ENCODE measurements around the gene ZNF629.
A peak's percentile ranks its signal among the peaks of the same experiment; 100 is the strongest.
"Not testable (repeated sequence)": the region's sequence is repeated elsewhere in the genome, so short reads cannot be mapped to it uniquely, and the experiment has no call there.

ZNF629 gene

DNA sequence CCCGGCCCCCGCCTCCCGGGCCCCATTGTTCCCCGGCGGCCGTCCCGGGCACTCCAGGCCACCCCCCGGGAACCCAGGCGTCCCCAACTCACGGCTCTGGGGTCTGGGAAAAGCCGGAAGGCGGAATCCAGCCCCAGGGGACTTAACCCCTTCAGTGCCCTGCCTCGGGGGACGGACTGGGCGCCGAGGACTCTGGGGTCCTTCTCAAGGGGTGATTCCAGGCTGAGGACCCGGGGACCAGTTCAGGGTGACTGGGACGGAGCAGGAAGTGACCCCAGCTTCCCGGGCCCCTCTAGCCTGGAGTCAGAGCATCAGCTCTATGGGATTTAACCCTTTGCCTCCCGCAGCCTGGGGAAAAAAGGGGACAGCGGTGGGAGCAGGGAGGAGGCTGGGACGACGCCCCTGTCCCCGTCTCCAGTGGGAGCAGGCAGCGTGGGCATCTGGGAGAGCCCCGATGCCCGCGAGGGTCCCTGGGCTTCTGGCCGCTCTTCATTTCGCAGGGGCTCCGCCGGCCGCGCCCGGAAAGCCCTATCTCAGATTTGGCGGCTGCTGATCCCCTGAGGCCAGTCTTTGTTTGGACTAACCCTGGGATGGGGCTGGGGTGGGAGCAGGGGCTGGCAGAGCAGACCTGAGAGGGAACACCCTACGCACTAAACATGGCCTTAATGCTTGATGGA, at the start of gene ZNF629:
Gene ZNF629, minus strand, starts transcription at position 270 of the 677 bp plus-strand sequence. CDS start 2,723 bp downstream, outside the sequence.
- DNase-seq (ENCODE audit: low read depth in 2 of 2): no peak

GRCh38 chr16:30834130-30834740, 47.2 kb upstream of the ZNF629 start:
- DNase-seq (ENCODE audit: low read depth in 2 of 2): no peak

DNA sequence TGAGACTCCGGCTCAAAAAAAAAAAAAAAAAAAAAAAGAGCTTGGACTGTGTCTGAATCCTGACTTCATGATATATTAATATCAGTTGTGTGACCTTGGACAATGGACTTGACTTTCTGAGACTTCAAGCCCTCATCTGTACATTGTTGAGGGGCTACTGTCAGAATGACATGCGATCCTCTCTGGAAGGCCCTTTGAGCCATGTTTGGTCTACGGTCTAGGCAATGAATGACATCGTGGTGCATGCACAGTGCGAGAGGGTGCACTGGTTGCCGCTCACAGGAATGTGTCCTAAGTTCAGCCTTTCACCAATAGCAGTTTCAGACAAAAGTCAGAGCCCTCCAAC, 43.0 kb upstream of the ZNF629 start:
- DNase-seq (ENCODE audit: low read depth in 2 of 2): no peak

GRCh38 chr16:30829130-30830071, 42.4 kb upstream of the ZNF629 start:
- DNase-seq (ENCODE audit: low read depth in 2 of 2): no peak

DNA sequence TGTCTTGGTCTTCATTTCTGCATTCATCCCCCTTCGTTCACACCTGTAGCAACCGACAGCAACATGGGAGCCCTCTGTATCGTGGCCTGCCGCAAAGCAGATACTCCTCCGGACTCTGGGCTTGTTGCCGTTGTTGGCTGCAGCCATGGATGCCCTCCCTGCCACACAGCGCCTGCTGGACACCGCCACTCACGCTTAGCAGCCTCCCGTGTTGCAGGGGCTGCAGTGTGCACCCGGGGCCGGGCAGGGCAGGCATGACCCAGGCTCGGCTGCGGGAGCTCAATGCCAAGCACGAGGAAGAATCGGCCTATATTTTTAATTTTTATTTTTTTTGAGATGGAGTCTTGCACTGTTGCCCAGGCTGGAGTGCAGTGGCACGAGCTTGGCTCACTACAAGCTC, 34.9 kb upstream of the ZNF629 start:
- DNase-seq (ENCODE audit: low read depth in 2 of 2): no peak

DNA sequence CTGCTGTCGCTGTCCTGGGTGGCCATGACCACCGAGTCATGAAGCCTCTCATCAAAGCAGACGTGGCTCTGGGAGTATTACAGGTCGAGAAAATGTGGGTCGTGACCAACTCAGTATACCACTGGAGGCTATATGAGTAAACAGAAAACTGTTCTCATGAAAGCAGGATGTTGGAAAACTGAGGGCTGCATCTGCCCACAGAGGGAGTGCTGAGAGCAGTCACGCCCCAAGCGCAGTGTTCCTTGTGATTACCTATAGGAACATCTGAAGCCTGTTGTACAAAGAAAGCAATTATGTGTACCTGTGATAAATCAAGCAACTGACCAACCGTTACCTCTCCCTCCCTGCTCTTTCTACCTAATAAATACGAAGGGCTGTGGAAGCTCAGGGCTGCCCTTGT, 34.4 kb upstream of the ZNF629 start:
- DNase-seq (ENCODE audit: low read depth in 2 of 2): not testable (repeated sequence)

DNA sequence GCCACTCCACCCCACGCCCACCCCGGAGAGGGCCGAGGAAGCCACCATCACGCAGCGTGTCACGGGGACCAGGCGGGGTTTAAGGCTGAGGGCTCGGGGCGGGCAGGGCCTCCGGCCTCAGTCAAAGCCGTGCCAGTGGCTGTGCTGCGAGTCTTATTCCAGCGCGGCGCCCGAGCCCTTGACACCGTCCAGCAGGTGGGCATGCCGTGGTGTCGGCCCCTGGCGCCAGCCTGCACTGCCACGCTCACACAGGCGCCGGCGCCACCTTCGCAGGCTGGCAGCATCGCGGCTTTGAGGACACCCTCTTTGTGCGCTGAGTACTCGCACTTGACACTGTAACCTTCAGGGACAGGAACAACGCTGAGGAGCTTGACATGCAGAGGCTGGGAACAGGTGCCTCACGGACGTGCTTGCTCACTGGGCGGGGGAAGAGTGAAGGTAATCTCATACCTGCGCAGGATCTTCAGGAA, 34.0 kb upstream of the ZNF629 start:
- no peak for DNase-seq (ENCODE audit: low read depth in 2 of 2)

DNA sequence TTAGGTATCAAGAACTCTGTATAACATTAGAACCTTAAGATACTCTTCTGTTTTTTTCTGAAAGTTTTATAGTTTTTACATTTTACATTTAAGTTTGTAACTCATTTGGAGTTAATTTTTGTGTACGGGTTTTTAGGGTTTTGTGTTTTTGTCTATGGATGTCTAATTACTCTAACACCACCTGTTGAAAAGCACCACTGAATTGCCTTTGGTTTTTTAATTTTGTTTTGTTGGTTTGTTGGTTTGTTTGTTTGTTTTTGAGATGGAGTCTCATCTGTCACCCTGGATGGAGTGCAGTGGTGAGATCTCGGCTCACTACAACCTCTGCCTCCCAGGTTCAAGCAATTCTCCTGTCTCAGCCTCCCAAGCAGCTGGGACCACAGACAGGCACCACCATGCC, 29.8 kb upstream of the ZNF629 start:
- no peak for DNase-seq (ENCODE audit: low read depth in 2 of 2)

GRCh38 chr16:30813821-30814189, 26.8 kb upstream of the ZNF629 start:
- no peak for DNase-seq (ENCODE audit: low read depth in 2 of 2)

DNA sequence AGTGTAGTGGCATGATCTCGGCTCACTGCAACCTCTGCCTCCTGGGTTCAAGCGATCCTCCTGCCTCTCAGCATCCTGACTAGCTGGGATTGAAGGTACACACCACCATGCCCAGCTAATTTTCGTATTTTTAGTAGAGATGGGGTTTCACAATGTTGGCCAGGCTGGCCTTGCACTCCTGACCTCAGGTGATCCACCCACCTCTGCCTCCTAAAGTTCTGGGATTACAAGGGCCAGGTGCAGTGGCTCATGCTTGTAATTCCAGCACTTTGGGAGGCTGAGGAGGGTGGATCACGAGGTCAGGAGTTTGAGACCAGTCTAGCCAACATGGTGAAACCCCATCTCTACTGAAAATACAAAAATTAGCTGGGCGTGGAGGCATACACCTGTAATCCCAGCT, 22.7 kb upstream of the ZNF629 start:
- DNase-seq (ENCODE audit: low read depth in 2 of 2): not testable (repeated sequence)

GRCh38 chr16:30808890-30809426, 22.0 kb upstream of the ZNF629 start:
- DNase-seq (ENCODE audit: low read depth in 2 of 2): not testable (repeated sequence)

DNA sequence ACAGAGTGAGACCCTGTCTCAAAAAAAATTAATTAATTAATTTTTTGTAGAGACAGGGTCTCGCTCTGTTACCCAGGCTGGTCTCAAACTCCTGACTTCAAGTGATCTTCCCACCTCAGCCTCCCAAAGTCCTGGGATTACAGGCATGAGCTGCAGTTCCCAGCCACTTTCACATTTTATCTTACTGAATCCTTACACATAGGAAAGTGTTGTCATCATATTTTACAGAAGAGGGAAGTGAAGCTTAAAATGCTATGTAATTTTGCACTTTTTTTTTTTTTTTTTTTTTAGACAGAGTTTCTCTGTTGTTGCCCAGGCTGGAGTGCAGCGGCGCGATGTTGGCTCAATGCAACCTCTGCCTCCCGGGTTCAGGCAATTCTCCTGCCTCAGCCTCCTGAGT, 21.1 kb upstream of the ZNF629 start:
- no peak for DNase-seq (ENCODE audit: low read depth in 2 of 2)

DNA sequence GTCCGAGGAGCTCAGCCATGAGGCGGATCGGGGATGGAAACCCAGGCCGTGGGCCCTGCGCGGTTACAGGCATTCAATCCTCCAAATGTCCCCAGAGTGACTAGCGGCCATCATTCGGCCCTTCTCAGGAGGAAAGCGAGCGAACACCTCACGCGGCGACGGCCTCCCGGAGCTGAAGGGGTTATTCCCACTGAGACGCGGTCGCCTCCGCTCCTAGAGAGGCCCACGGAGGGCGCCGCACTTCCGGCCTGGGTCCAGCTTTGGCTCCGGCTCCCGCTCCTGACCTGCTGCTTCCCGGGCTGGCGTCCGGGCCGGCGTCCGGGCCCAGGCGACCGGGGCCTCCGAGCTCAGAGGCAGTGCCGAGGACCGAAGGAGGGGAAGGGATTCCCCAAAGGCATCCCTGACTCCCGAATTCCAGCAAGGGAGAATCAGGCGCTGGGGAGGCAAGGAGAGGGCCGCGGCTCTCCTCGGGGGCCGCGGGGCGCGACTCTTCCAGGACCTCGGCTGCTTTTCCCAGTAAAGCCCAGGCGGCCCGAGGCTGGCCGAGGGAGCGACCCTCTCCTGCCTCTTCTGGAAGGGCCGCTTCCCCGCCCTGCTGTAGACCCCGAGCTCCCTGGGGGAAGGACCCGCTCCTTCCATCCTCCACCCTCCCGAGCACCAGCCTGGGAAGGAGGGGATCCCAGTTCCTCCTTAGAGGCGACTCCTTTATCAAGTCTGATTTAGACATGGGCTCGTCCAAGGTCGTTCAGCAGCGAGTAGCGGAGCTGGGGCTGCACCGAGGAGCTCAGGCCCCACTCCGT, 18.6 kb upstream of the ZNF629 start:
- DNase-seq (ENCODE audit: low read depth in 2 of 2): peak in 1 of 2 experiments; percentile 34

GRCh38 chr16:30805056-30805369, 18.0 kb upstream of the ZNF629 start:
- no peak for DNase-seq (ENCODE audit: low read depth in 2 of 2)

DNA sequence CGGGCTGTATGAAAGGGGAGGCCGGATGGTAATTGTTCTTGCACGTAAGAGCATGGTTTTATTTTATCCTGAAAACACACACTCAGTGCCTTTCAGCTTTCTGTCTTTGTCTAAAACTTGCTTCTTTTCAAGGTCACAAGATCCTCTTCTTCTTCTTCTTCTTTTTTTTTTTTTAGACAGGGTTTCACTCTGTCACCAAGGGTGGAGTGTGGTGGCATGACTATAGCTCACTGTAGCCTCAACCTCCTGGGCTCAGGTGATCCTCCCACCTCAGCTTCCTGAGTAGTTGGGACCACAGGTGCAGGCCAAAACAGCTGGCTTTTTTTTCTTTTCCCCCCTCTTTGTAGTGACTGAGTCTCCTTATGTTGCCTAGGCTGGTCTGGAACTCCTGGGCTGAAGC, 15.9 kb upstream of the ZNF629 start:
- DNase-seq (ENCODE audit: low read depth in 2 of 2): no peak

DNA sequence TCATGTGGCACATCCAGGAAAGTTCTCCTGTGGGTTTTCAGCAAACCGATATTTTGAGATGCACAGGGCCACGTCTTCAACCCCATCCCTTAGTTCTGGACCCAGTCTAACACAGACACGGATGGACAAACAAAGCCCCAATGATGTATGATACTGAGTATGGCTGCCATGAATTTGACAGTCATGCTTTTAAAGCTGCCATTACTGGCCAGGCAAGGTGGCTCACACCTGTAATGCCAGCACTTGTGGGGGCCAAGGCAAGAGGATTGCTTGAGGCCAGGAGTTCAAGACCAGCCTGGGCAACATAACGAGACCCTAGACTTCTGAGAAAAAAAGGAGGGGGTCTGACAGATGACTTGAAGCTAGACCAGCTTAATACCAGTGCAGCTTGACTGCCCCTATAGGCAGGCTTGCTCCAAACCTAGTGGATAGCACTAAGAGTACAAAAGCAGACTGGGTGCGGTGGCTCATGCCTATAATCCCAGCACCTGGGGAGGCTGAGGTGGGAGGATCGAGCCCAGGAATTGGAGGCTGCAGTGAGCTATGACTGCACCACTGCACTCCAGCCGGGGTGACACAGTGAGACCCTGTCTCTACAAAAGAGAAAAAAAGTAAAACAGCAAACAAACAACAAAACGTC, 10.8 kb upstream of the ZNF629 start:
- no peak for DNase-seq (ENCODE audit: low read depth in 2 of 2)

DNA sequence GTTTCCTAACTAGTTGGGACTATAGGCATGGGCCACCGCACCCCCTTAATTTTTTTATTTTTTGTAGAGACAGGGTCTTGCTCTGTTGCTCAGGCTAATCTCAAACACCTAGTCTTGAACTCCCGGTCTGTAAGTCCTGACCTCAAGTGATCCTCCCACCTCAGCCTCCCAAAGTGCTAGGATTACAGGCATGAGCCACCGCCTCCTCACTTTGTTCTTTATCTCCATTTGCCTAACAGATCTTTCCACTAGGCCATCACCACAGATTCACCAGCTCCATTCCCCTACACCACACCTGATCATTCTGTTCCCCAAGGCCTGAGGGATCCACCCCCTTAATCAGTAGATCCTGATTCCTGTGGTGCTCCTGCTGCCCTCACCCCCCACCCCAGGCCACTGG, 7.6 kb upstream of the ZNF629 start:
- DNase-seq (ENCODE audit: low read depth in 2 of 2): no peak

DNA sequence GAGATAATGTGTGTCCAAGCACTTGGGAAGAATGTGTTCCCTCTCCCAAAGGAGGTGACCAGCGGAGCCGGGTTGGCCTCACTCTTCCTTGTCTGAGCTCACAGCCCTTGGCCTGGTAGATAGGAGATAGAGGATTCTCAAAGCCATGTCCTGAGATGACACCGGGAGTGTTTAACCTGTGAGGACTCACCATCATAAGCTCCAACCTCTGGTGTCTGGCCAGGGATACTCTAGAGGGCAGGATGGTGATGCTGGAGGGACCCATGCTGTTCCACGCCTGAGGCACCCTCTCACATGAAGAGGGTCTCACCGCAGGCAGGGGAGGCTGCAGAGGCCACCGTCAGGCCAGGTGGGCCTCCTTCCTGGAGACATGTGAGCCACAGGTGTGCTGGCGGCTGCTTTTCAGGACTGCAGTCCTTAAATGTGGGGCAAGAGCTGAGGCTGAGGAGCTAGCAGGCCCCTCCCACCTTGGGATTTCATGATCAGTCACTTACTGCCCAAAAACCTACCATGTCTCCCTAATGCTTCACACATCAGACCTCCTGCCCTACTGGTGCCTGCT, 6.6 kb upstream of the ZNF629 start:
- no peak for DNase-seq (ENCODE audit: low read depth in 2 of 2)

GRCh38 chr16:30787613-30788378, 791 bp upstream of the ZNF629 start:
- no peak for DNase-seq (ENCODE audit: low read depth in 2 of 2)
